HepG2 (cell line): Measurements from ENCODE around the gene ECSCR. TPM values are rescaled to one million over a fixed set of nuclear protein-coding genes. Genes with fewer than 3 reads are reported as not detected.

Experiments
- ATF5 ChIP-seq: sonication (generic); formaldehyde crosslinking; IDR thresholded peaks from 2 replicates; pipeline ENCODE4 v1.4.0; 2020; ENCODE audit warnings: mild to moderate bottlenecking, low read depth, missing genetic modification reagents
- HMGXB4 ChIP-seq, 2 experiments: sonication (generic) in 1 of 2; formaldehyde crosslinking in 1 of 2; IDR thresholded peaks; 2 replicates each; pipeline versions ENCODE4 v1.4.0 to v1.6.1; 2018 to 2020; ENCODE audit warnings: missing genetic modification reagents in 2 of 2, borderline replicate concordance in 1 of 2, low read depth in 1 of 2, mild to moderate bottlenecking in 1 of 2, missing biosample characterization in 1 of 2
- KIAA2018 ChIP-seq: sonication (generic); formaldehyde crosslinking; IDR thresholded peaks from 2 replicates; pipeline ENCODE4 v1.5.0; 2020; ENCODE audit warnings: mild to moderate bottlenecking, missing genetic modification reagents, borderline replicate concordance
- SALL1 ChIP-seq: sonication (generic); formaldehyde crosslinking; IDR thresholded peaks from 2 replicates; pipeline ENCODE4 v1.8.0; 2022; ENCODE audit warnings: mild to moderate bottlenecking, missing genetic modification reagents
- ZNF296 ChIP-seq: sonication (generic); formaldehyde crosslinking; conservative IDR thresholded peaks from 2 replicates; pipeline ENCODE4 v1.5.0; 2020; ENCODE audit warnings: mild to moderate bottlenecking, missing genetic modification reagents
- ZNF30 ChIP-seq: sonication (generic); formaldehyde crosslinking; IDR thresholded peaks from 2 replicates; pipeline ENCODE4 v1.5.0; 2020; ENCODE audit warnings: mild to moderate bottlenecking, missing genetic modification reagents
- ZNF441 ChIP-seq: sonication (generic); formaldehyde crosslinking; IDR thresholded peaks from 2 replicates; pipeline ENCODE4 v1.7.0; 2021; ENCODE audit warnings: missing genetic modification reagents, borderline replicate concordance
- polyA plus RNA-seq, 8 experiments: library from polyadenylated mRNA; depleted of rRNA in 3 of 8; stranded (reverse) in 7 of 8; unstranded in 1 of 8; fragments of >200 nt; fragmentation: Illumina TruSeq in 4 of 8; extraction: Trizol in 4 of 8; gene quantifications; 2 replicates each; pipeline versions ENCODE4 v1.2.1 to v1.2.3, GENCODE V29; 2011 to 2016; ENCODE audit warnings: low read depth in 4 of 8, missing spikeins in 1 of 8, mixed read lengths in 1 of 8; ENCODE audit not compliant: insufficient read depth in 1 of 8
- total RNA-seq, 5 experiments: library from RNA; depleted of rRNA; stranded (reverse); fragments of >200 nt; fragmentation: Illumina TruSeq; extraction: Trizol; gene quantifications; 2 replicates each; pipeline ENCODE4 v1.2.3, GENCODE V29; 2016; ENCODE audit warnings: low read depth in 1 of 5

The ECSCR gene
- total and polyA plus RNA-seq, 2 of the 13 experiments (the other 11 are each of a cell fraction or from before 2014, with no cell fraction given), result 0.18 TPM; not detected in 1

GRCh38 chr5:139416651-139417050 is 45.9 kb downstream of the ECSCR start (continued):
- TF ChIP-seq KIAA2018 (CRISPR knock-in tag) (no peak), ZNF296 (CRISPR knock-in tag) (no peak), ZNF30 (CRISPR knock-in tag) (no peak), ZNF441 (CRISPR knock-in tag) (no peak), ATF5 (CRISPR knock-in tag) (no peak), SALL1 (CRISPR knock-in tag) (no peak), HMGXB4 (CRISPR knock-in tag; IDR thresholded peaks at IDR 0.05; ENCODE audit: borderline replicate concordance in 1 of 2, low read depth in 1 of 2) (no peak)
